HG03066 (cell line): ENCODE results near the gene NYAP1.
A peak's percentile ranks its signal among the peaks of the same experiment; 100 is the strongest.
"Not testable (repeated sequence)": the region's sequence is repeated elsewhere in the genome, so short reads cannot be mapped to it uniquely, and the experiment has no call there.

Experiments
- ATAC-seq: cut with Tn5 transposase; IDR thresholded peaks from one replicate; pipeline ENCODE4 v1.9.1; 2021; ENCODE audit warnings: low read depth; ENCODE audit not compliant: unreplicated experiment

The NYAP1 gene

DNA sequence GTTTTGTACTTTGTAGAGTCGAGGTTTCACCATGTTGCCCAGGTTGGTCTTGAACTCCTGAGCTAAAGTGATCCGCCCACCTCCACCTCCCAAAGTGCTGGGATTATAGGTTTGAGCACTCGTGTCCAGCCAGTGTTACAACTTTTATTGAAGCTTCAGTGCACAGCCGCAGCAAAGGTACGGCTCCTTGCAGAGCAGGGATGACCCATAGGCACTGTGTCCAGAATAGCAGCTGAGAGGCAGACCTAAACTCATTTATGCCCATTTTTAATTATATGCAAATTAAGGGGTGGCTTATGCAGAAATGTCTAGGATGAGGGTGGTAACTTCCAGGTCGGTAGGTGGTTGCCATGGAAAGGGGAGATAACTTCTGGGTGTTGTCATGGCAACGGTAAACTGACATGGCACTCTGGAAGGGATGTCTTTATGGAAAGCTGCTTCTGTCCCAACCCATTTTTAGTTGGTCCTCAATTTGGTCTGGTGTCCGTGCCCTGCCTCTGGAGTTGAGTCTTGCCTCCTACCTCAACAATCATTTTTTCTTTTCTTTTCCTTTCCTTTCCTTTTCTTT lies 22.7 kb downstream of the NYAP1 start:
- no peak for ATAC-seq

DNA sequence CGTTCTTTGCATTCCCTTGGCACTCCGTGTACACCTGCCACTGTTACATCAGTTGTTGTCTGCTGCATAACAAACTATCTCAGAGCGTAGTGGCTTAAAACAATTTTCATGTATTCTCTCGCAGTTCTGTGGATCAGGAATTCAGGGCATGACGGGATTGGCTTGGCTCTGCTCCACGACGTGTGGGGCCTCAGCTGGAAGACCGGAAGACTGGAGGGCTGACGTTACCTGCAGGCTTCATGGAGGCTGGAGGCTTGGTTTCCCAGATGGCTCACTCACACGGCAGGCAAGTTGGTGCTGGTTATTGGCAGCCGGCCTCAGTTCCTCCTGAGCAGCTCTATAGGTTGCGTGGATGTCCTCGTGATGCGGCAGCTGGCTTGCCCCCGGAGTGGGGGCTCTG lies 25.5 kb downstream of the NYAP1 start:
- no peak for ATAC-seq

DNA sequence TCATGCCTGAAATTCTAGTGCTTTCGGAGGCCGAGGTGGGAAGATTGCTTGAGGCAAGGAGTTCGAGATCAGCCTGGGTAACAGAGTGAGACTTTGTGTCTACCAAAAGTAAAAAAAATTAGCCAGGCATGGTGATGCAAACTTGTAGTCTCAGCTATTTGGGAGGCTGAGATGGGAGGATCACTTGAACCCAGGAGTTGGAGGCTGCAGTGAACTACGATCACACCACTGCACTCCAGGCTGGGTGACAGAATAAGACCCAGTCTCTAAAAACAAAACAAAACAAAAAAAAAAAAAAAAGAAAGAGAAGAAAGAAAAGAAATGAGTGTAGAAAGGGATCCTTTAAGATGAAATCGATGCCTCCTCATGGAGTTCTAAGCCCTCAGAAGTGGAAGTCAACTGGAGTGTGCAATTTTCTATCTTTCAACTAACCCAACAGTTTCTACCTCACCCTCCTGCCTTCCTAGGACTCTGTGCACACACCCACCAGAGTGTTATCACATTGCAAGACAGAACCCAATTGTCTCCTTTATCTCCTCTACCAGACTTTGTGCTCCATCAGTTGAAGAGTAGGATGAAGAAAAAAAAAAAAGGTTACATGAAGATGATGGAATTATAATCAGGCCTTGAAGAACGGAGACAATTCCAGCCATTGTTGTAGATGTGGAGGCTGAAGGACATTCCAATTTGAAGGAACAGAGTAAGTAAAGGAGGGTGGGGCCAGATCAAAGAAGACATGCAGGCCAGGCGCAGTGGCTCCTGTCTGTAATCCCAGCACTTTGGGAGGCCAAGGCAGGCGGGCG lies 26.9 kb downstream of the NYAP1 start:
- ATAC-seq, result no peak

DNA sequence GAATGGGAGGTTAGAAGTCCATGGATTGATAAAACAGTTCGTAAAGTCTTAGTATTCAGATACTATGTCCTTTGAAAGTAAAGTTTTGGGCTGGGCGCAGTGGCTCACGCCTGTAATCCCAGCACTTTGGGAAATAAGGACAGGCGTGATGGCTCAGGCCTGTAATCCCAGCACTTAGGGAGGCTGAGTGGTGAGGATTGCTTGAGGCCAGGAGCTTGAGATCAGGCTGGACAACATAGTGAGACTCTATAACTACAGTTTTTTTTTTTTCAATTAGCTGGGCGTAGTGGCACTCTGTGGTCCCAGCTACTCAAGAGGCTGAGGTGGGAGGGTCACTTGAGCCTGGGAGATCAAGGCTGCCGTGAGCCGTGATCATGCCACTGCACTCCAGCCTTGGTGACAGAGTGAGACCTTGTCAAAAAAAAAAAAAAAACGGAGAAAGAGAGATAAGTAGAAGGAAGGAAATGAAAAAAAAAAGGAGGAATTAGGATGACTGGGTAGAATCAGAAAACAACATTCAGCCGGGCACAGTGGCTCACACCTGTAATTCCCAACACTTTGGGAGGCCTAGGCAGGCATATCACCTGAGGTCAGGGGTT lies 29.6 kb downstream of the NYAP1 start:
- ATAC-seq, result no peak

DNA sequence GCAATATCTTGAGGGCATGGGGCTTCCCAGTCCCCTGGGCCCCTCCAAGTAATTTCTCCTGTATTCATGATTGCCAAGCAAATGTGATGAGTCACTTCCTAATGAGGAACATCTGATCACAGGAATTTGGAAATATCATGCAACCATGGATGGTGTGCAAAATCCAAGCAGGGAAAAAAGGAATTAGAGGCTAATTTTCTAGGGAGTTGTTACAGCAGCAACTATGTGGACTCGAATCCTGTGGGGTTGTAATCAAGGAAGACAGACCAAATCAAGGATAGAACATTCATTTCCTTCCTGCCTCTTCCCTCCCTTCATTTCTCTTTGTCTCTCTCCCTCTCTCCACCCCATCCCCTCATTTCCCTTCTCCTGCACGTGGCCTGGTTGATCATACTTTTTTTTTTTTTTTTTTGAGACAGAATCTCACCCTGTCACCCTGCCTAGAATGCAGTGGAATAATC lies 31.4 kb downstream of the NYAP1 start:
- ATAC-seq, result no peak

DNA sequence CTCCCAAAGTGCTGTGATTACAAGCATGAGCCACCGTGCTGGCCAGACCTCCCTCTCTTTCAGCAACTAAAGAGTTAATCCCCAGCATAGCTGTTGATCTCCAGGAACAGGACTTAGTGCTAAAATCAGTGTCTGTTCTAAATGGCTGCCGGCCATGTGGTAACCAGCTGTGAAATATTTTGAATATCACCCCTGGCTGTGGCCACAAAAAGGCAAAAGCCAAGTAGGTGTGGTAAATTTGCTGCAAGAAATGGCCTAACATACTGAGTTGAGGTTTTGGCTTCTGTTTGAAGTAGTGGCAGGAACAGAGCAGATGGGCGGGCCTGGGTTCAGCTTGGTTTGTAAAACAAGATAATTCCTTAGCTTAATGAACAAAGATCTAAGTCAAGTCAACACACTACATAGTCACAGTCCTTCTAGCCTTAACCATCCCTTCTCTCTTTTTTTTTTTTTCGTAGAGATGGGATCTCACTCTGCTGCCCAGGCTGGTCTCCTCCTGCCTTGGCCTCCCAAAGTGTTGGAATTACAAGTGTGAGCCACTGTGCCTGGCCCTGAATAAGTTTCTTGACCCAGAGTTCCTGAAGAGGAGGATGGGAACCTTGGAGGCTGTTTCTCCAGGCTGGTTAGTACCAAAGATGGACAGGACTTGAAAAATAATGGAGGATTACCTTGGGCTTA lies 32.5 kb downstream of the NYAP1 start:
- peak; percentile 82 for ATAC-seq

DNA sequence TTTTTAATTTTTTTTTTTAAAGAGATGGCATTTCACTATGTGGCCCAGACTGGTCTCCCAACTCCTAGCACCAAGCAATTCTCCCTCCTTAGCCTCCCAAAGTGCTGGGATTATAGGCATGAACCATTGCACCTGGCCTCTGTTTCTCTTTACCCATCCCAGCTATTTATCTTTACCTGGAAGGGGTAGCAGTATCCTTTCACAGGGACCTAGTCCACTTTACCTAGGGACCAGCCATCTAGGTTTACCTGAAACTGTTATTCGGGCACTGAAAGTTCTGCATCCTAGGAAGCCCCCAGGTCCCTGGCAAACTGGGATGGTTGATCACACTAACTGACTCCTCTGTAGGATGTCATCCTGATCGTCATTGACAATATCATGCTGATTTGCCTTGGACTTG lies 33.6 kb downstream of the NYAP1 start:
- no peak for ATAC-seq

DNA sequence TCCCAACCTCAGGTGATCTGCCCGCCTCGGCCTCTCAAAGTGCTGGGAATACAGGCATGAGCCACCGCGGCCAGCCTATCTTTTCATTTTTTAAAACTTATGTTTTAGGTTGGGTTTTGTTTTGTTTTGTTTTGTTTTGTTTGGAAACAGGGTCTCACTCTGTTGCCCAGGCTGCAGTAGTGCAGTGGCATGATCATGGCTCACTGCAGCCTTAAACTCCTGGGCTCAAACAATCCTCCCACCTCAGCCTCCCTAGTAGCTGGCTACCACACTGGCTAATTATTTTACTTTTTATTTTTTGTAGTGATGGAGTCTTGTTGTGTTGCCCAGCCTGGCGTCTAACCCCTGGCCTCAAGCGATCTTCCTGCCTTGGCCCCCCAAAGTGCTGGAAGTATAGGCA lies 35.9 kb downstream of the NYAP1 start:
- ATAC-seq, result no peak

DNA sequence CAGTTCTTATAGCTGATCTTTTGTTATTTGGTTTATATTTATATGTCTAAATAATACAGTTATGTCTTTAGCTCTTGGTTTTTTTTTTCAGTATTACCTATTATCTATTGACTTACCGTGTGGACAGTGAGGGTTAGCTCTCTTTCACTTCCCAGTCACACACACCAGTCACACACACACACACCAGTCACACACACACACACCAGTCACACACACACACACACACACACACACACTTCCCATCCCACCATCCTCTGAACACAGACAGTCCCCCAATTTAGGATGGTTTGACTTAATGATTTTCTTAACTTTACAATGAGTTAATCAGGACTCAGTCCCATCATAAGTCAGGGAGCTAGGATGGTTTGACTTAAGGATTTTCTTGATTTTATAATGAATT lies 36.4 kb downstream of the NYAP1 start:
- ATAC-seq, result no peak

DNA sequence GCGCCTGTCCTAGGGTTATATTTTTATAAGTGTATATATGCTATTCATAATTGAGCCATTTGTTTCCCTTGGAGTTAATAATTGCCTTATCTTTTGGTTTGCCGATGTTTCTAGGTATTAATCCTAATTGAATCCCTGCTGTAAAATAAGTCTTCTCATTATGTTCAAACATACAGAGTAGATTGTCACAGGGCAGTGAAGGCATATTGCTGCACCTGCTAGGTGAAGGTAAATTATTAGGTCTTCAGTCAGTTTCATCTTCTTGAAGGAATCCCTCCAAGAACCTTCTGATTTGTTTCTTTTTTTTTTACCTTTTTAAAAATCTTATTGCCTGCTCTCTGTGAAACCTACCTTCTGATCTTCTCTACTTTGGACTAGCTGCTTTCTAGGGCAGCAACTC lies 37.3 kb downstream of the NYAP1 start:
- ATAC-seq, result no peak

DNA sequence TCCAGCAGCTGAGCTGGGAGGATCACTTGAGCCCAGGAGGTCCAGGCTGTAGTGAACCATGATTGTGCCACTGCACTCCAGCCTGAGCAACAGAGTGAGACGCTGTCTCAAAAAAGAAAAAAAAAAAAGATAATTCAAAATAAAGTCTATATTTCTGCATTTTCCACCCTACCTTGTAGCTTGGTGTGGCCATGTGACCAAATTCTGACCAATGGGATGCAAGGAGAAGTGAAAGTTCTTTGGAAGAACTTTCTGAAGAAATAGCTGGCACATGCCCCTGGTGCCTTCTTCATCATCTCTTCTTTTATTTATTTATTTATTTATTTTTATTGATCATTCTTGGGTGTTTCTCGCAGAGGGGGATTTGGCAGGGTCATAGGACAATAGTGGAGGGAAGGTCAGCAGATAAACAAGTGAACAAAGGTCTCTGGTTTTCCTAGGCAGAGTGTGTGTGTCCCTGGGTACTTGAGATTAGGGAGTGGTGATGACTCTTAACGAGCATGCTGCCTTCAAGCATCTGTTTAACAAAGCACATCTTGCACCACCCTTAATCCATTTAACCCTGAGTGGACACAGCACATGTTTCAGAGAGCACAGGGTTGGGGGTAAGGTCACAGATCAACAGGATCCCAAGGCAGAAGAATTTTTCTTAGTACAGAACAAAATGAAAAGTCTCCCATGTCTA lies 38.3 kb downstream of the NYAP1 start:
- ATAC-seq, result not testable (repeated sequence)

DNA sequence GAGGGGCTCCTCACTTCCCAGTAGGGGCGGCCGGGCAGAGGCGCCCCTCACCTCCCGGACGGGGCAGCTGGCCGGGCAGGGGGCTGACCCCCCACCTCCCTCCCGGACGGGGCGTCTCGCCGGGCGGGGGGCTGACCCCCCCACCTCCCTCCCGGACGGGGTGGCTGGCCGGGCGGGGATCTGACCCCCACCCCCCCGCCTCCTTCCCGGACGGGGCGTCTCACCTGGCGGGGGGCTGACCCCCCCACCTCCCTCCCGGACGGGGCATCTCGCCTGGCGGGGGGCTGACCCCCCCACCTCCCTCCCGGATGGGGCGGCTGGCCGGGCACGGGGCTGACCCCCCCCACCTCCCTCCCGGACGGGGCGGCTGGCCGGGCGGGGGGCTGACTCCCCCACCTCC lies 39.5 kb downstream of the NYAP1 start:
- not testable (repeated sequence) for ATAC-seq

DNA sequence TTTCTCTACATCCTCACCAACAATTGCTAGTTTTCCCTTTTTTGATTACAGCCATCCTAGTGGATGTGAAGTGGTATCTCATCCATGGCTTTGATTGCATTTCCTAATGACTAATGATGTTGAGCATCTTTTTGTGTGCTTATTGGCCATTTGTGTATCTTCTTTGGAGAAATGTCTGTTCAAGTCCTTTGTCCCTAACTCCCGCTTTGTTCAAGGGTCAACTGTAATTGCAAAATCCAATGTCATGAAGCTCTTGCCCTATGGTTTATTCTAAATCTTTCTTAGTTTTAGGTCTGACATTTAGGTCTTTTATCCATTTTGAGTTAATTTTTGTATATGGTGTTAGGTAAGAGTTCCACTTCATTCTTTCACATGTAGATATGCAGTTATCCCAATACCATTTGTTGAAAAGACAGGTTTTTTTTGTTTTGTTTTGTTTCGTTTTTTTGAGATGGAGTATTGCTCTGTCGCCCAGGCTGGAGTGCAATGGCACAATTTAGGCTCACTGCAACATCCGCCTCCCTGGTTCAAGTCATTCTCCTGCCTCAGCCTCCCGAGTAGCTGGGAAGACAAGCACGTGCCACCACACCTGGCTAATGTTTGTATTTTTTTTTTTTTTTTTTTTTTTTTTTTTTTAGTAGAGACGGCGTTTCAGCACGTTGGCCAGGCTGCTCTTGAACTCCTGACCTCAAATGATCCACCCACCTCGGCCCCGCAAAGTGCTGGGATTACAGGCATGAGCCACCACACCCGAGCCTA lies 44.6 kb downstream of the NYAP1 start:
- ATAC-seq, result not testable (repeated sequence)

DNA sequence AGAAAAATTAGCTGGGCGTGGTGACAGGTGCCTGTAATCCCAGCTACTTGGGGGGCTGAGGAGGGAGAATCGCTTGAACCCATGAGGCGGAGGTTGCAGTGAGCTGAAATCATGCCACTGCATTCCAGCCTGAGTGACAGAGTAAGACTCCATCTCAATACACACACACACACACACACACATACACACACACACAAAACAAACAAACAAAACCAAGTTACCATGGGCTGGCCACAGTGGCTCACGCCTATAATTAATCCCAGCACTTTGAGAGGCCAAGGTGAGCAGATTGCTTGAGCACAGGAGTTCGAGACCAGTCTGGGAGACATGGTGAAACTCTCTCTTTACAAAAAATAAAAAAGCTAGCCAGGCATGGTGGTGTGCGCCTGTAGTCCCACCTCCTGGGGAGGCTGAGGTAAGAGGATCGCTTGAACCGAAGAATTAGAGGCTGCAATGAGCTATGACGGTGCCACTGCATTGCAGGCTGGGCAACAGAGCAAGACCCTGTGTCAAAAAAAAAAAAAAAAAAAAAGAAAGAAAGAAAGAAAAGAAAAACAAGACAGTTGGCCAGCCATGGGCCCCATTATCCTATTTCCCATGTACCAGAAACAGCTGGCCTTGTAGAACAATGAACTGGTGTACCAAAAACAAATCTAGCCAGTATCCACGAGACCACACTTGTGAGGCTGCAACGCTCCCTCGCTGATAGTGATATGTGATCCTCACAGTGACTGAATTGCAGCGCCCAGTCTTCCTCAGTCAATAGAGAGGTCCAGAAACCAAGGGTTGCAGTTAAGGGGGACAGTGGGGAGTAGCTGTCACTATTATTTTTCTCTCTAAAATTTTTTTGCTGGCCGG lies 48.7 kb downstream of the NYAP1 start:
- ATAC-seq, result no peak

DNA sequence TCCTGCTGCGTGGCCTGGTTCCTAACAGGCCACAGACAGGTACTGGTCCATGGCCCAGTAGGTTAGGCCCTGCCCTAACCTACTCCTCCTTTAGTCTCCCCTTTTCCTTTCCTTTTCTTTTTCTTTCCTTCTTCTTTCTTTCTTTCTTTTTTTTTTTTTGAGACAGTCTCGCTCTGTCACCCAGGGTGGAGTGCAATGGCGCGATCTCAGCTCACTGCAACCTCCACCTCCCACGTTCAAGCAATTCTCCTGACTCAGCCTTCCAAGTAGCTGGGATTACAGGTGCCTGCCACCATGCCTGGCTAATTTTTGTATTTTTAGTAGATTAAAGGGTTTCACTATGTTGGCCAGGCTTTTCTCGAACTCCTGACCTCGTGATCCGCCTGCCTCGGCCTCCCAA lies 52.3 kb downstream of the NYAP1 start:
- not testable (repeated sequence) for ATAC-seq

DNA sequence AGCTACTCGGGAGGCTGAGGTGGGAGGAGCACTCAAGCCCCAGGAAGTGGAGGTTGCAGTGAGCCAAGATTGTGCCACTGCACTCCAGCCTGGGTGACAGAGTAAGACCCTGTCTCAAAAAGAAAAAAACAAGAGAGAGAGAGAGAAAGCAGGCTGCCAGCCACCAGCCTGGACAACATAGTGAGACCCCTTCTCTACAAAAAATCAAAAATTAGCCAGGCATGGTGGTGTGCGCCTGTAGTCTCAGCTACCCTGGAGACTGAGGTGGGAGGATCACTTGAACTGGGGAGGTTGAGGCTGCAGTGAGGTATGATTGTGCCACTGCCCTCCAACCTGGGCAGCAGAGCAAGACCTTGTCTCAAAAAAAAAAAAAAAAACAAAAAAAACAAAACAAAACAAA lies 53.0 kb downstream of the NYAP1 start:
- not testable (repeated sequence) for ATAC-seq

DNA sequence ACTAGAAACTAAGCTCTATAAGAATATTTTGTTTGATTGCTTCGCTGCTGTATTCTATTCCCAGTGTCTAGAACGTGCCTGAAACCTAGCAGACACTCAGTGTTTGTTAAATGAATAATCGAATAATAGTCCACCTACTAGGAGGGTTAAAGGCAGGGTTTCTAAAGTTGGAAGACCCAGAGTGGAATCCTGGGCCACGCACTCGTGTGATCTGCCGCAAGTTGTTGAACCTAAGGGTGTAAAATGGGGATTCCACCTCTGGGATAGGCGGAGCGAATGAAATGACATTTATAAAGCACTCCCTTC lies 54.6 kb downstream of the NYAP1 start:
- no peak for ATAC-seq

DNA sequence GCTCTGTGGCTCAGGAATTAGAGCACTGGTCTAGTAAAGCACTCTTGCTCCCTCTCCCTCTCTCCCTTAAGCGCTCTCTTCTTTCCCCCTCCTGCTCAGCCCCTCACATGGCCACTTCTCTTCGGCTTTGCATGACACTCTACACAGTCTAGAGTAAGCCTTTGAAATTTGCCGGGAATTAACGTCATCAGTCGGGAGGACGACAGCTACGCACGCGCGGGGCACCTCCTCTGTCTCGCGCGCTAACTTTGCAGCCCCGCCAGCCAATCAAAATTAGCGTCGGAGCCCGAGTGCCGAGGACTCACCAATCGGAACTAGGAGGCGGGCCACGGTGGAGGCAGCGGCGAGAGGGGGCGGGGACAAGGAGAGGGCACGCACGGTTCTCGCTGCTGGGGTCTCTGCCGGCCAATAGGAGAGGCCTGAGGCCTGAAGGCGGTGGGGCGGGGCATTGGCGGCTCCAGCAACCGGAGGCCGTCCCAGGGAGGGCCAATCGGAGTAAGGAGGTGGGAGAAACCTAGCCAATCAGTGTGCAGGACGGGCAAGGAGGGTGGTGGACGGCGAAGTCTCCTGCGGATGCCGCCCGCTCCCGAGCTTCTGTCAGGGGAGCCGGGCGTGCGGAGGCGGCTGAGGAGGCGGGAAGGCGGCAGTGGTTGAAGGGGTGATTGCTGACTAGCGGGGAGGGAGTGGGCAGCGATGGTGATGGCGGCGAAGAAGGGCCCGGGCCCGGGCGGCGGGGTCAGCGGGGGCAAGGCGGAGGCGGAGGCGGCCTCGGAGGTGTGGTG lies 55.1 kb downstream of the NYAP1 start, which contains the start of gene AGFG2:
AGFG2 (plus strand) TSS at position 550 of the 782 bp plus-strand sequence; CDS start at position 694, 144 bp downstream.
- ATAC-seq, result peak; percentile 93
